Measurements from ENCODE around the gene ARHGEF12.

The ARHGEF12 gene

DNA sequence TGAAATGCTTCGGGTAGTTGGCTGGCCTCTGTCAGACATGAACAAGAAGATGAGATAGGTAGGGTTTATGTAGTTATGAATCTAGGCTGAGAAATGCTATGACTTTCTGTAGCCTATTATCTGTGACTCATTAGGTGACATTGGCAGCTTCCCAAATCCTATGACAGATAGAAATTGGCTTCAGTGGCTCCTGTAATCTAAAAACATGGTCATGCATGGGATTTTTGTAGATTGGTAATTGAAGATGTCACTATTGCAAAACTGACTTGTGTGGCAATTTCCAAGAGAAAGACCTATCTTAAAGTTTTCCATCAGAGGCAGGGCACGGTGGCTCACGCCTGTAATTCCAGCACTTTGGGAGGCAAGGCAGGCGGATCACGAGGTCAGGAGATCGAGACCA is 145.9 kb downstream of the ARHGEF12 start:
- Histone ChIP-seq H3K27me3 (replicated peaks in 2 of 5; ENCODE audit: control insufficient read depth in 4 of 5, insufficient read depth in 5 of 5, low read length in 4 of 5) (peaks cover 0 to 5% (median 0%) of the 10 kb centered on the region in 5 experiments), H3K36me3 (ENCODE audit: control insufficient read depth in 4 of 4, insufficient read depth in 4 of 4, low read length in 3 of 4) (peaks cover 0 to 15% (median 4%) of the 10 kb centered on the region in 4 experiments), H3K4me1 (ENCODE audit: control extremely low read depth in 1 of 4, control insufficient read depth in 4 of 4, insufficient read depth in 4 of 4, low read length in 3 of 4) (no peaks in the 10 kb centered on the region), H3K27ac (ENCODE audit: insufficient read depth in 1 of 2, low read depth in 1 of 2, low read length in 2 of 2, poor library complexity in 1 of 2, severe bottlenecking in 2 of 2) (no peak overlapping the region), H3K9me3 (ENCODE audit: control extremely low read depth in 1 of 5, control insufficient read depth in 4 of 5, insufficient read depth in 2 of 5, low read depth in 1 of 5, low read length in 4 of 5) (no peaks in the 10 kb centered on the region), H3K4me3 (ENCODE audit: control insufficient read depth in 1 of 7, extremely low read depth in 1 of 7, insufficient read depth in 4 of 7, low read depth in 2 of 7, low read length in 6 of 7) (no peak overlapping the region)
- peak in 1 of 3 donors; percentile 4 for DNase-seq
- CTCF ChIA-PET, result no interaction called here
- 98% methylated on average over 5 of the region's 6 CpGs for WGBS (ENCODE audit: insufficient coverage)
- POLR2A ChIA-PET, result no interaction called here

DNA sequence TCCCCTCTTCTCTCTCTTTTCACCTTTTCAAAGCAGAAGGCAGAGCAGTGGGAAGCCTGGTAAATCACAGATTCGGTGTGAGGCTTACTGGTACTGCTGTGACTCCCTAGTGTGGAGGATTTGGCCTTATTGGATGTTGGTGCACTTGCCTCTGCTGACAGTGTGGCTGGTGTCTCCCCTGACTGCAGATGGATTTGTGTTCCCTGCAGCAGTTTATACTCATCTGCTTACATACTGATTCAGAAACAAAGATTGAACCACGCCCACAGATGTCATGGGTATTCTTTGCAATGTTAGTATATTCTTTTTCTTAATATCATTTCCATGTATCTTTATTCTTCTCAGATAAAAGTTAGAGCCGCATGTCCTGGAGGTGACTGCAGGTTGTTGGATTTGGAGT is 148.5 kb downstream of the ARHGEF12 start:
- no peak for DNase-seq
- no peak overlapping the region for H3K4me3 ChIP-seq (ENCODE audit: control insufficient read depth in 1 of 7, extremely low read depth in 1 of 7, insufficient read depth in 4 of 7, low read depth in 2 of 7, low read length in 6 of 7)
- peaks cover 0 to 5% (median 0%) of the 10 kb centered on the region in 5 experiments for H3K27me3 ChIP-seq (replicated peaks in 2 of 5; ENCODE audit: control insufficient read depth in 4 of 5, insufficient read depth in 5 of 5, low read length in 4 of 5)
- peaks cover 0 to 15% (median 1%) of the 10 kb centered on the region in 4 experiments for H3K36me3 ChIP-seq (ENCODE audit: control insufficient read depth in 4 of 4, insufficient read depth in 4 of 4, low read length in 3 of 4)
- no peaks in the 10 kb centered on the region for H3K9me3 ChIP-seq (ENCODE audit: control extremely low read depth in 1 of 5, control insufficient read depth in 4 of 5, insufficient read depth in 2 of 5, low read depth in 1 of 5, low read length in 4 of 5)
- peaks cover 0 to 3% (median 0%) of the 10 kb centered on the region in 4 experiments for H3K4me1 ChIP-seq (ENCODE audit: control extremely low read depth in 1 of 4, control insufficient read depth in 4 of 4, insufficient read depth in 4 of 4, low read length in 3 of 4)
- H3K27ac ChIP-seq (ENCODE audit: insufficient read depth in 1 of 2, low read depth in 1 of 2, low read length in 2 of 2, poor library complexity in 1 of 2, severe bottlenecking in 2 of 2), result no peak overlapping the region
- POLR2A ChIA-PET, result no interaction called here
- CTCF ChIA-PET, result no interaction called here
- WGBS (ENCODE audit: insufficient coverage), result no CpG with 5 or more reads among the region's 3 CpGs

- CTCF ChIA-PET, result no interaction called here
- POLR2A ChIA-PET, result no interaction called here
- WGBS (ENCODE audit: insufficient coverage), result 98% methylated on average over 5 of the region's 5 CpGs
- peaks cover 0 to 5% (median 0%) of the 10 kb centered on the region in 5 experiments for H3K27me3 ChIP-seq (replicated peaks in 2 of 5; ENCODE audit: control insufficient read depth in 4 of 5, insufficient read depth in 5 of 5, low read length in 4 of 5)
- H3K27ac ChIP-seq (ENCODE audit: insufficient read depth in 1 of 2, low read depth in 1 of 2, low read length in 2 of 2, poor library complexity in 1 of 2, severe bottlenecking in 2 of 2), result no peak overlapping the region
- no peaks in the 10 kb centered on the region for H3K9me3 ChIP-seq (ENCODE audit: control extremely low read depth in 1 of 5, control insufficient read depth in 4 of 5, insufficient read depth in 2 of 5, low read depth in 1 of 5, low read length in 4 of 5)
- H3K4me3 ChIP-seq (ENCODE audit: control insufficient read depth in 1 of 7, extremely low read depth in 1 of 7, insufficient read depth in 4 of 7, low read depth in 2 of 7, low read length in 6 of 7), result no peak overlapping the region
- peaks cover 0 to 12% (median 1%) of the 10 kb centered on the region in 4 experiments for H3K36me3 ChIP-seq (ENCODE audit: control insufficient read depth in 4 of 4, insufficient read depth in 4 of 4, low read length in 3 of 4)
- no peak for DNase-seq
- H3K4me1 ChIP-seq (ENCODE audit: control extremely low read depth in 1 of 4, control insufficient read depth in 4 of 4, insufficient read depth in 4 of 4, low read length in 3 of 4), result peaks cover 0 to 3% (median 0%) of the 10 kb centered on the region in 4 experiments
Measured at GRCh38 chr11:120486138-120486537, 149.9 kb downstream of the ARHGEF12 start.

DNA sequence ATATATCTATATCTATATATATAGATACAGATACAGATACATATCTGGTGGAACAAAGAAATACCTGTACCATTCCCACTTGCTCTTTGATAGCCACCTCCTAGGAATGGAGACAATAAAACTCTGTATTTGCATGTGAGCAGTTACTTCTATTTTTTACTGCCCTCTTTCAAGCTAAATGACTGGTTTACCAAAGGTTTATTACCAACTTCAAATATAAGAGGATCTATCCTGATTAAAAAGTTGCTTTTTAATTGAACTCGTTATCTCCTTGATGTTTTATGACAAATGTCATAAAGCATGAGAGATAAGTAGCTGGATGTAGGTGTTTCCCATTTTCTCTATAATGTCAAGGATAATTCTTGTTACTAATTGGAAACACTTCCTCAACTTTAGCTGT is 153.6 kb downstream of the ARHGEF12 start:
- peaks cover 0 to 3% (median 1%) of the 10 kb centered on the region in 4 experiments for H3K36me3 ChIP-seq (ENCODE audit: control insufficient read depth in 4 of 4, insufficient read depth in 4 of 4, low read length in 3 of 4)
- ChIA-PET POLR2A (no interaction called here), CTCF (interaction anchor here (0.9 to 2.0 kb wide), 3 partner anchors 11 to 198 kb away, joined by 3 to 6 read pairs (median 3); no protein-coding TSS in a partner anchor)
- no CpG with 5 or more reads among the region's 1 CpG for WGBS (ENCODE audit: insufficient coverage)
- peaks cover 0 to 11% (median 0%) of the 10 kb centered on the region in 5 experiments for H3K27me3 ChIP-seq (replicated peaks in 2 of 5; ENCODE audit: control insufficient read depth in 4 of 5, insufficient read depth in 5 of 5, low read length in 4 of 5)
- H3K9me3 ChIP-seq (ENCODE audit: control extremely low read depth in 1 of 5, control insufficient read depth in 4 of 5, insufficient read depth in 2 of 5, low read depth in 1 of 5, low read length in 4 of 5), result no peaks in the 10 kb centered on the region
- no peak overlapping the region for H3K27ac ChIP-seq (ENCODE audit: insufficient read depth in 1 of 2, low read depth in 1 of 2, low read length in 2 of 2, poor library complexity in 1 of 2, severe bottlenecking in 2 of 2)
- no peak for DNase-seq
- H3K4me3 ChIP-seq (ENCODE audit: control insufficient read depth in 1 of 7, extremely low read depth in 1 of 7, insufficient read depth in 4 of 7, low read depth in 2 of 7, low read length in 6 of 7), result no peak overlapping the region
- H3K4me1 ChIP-seq (ENCODE audit: control extremely low read depth in 1 of 4, control insufficient read depth in 4 of 4, insufficient read depth in 4 of 4, low read length in 3 of 4), result peaks cover 0 to 3% (median 0%) of the 10 kb centered on the region in 4 experiments

GRCh38 chr11:120492486-120492885 is 156.3 kb downstream of the ARHGEF12 start:
- no peaks in the 10 kb centered on the region for H3K9me3 ChIP-seq (ENCODE audit: control extremely low read depth in 1 of 5, control insufficient read depth in 4 of 5, insufficient read depth in 2 of 5, low read depth in 1 of 5, low read length in 4 of 5)
- H3K4me3 ChIP-seq (ENCODE audit: control insufficient read depth in 1 of 7, extremely low read depth in 1 of 7, insufficient read depth in 4 of 7, low read depth in 2 of 7, low read length in 6 of 7), result no peak overlapping the region
- DNase-seq, result no peak
- peaks cover 0 to 6% (median under 1%) of the 10 kb centered on the region in 5 experiments for H3K27me3 ChIP-seq (replicated peaks in 2 of 5; ENCODE audit: control insufficient read depth in 4 of 5, insufficient read depth in 5 of 5, low read length in 4 of 5)
- CTCF ChIA-PET, result interaction anchor here (1.0 kb wide), 1 partner anchor 18 kb away, joined by 3 read pairs; no protein-coding TSS in a partner anchor
- peaks cover 0 to 3% (median 0%) of the 10 kb centered on the region in 4 experiments for H3K4me1 ChIP-seq (ENCODE audit: control extremely low read depth in 1 of 4, control insufficient read depth in 4 of 4, insufficient read depth in 4 of 4, low read length in 3 of 4)
- H3K27ac ChIP-seq (ENCODE audit: insufficient read depth in 1 of 2, low read depth in 1 of 2, low read length in 2 of 2, poor library complexity in 1 of 2, severe bottlenecking in 2 of 2), result no peak overlapping the region
- no CpG with 5 or more reads among the region's 3 CpGs for WGBS (ENCODE audit: insufficient coverage)
- POLR2A ChIA-PET, result no interaction called here
- H3K36me3 ChIP-seq (ENCODE audit: control insufficient read depth in 4 of 4, insufficient read depth in 4 of 4, low read length in 3 of 4), result no peaks in the 10 kb centered on the region

DNA sequence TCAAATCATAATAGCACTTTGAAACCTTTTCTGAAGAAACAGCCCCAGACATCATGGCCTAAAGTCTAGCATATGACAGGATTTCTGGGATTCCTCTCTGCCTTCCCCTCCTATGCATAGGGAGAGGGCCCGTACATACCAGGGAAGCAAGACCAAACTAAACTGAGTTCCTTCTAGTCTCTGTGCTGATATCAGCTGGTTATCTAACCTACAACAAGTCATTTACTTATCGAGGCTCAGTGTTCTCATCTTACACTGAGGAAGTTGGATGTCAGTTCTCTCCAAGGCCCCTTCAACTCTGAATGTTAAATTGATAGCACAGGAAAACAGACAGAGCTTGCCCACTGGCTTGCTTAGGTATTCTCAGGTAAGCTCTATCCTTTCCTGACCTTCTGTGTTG is 158.4 kb downstream of the ARHGEF12 start:
- POLR2A ChIA-PET, result no interaction called here

GRCh38 chr11:120499088-120499487 is 162.9 kb downstream of the ARHGEF12 start:
- Histone ChIP-seq H3K36me3 (ENCODE audit: control insufficient read depth in 4 of 4, insufficient read depth in 4 of 4, low read length in 3 of 4) (no peaks in the 10 kb centered on the region), H3K27ac (ENCODE audit: insufficient read depth in 1 of 2, low read depth in 1 of 2, low read length in 2 of 2, poor library complexity in 1 of 2, severe bottlenecking in 2 of 2) (no peak overlapping the region), H3K4me1 (ENCODE audit: control extremely low read depth in 1 of 4, control insufficient read depth in 4 of 4, insufficient read depth in 4 of 4, low read length in 3 of 4) (no peaks in the 10 kb centered on the region), H3K27me3 (replicated peaks in 2 of 5; ENCODE audit: control insufficient read depth in 4 of 5, insufficient read depth in 5 of 5, low read length in 4 of 5) (peaks cover 11 to 48% (median 15%) of the 10 kb centered on the region in 5 experiments), H3K9me3 (ENCODE audit: control extremely low read depth in 1 of 5, control insufficient read depth in 4 of 5, insufficient read depth in 2 of 5, low read depth in 1 of 5, low read length in 4 of 5) (no peaks in the 10 kb centered on the region), H3K4me3 (ENCODE audit: control insufficient read depth in 1 of 7, extremely low read depth in 1 of 7, insufficient read depth in 4 of 7, low read depth in 2 of 7, low read length in 6 of 7) (no peak overlapping the region)
- CTCF ChIA-PET, result interaction anchor here (3.8 kb wide), 1 partner anchor 12 kb away, joined by 16 read pairs; the partner anchor contains the start of gene GRIK4
- POLR2A ChIA-PET, result no interaction called here
- no peak for DNase-seq
- 98% methylated on average over 7 of the region's 8 CpGs for WGBS (ENCODE audit: insufficient coverage)

More for the DNA sequence above, 158.4 kb downstream of the ARHGEF12 start:
- Histone ChIP-seq H3K4me3 (ENCODE audit: control insufficient read depth in 1 of 7, extremely low read depth in 1 of 7, insufficient read depth in 4 of 7, low read depth in 2 of 7, low read length in 6 of 7) (no peak overlapping the region), H3K9me3 (ENCODE audit: control extremely low read depth in 1 of 5, control insufficient read depth in 4 of 5, insufficient read depth in 2 of 5, low read depth in 1 of 5, low read length in 4 of 5) (no peaks in the 10 kb centered on the region), H3K27ac (ENCODE audit: insufficient read depth in 1 of 2, low read depth in 1 of 2, low read length in 2 of 2, poor library complexity in 1 of 2, severe bottlenecking in 2 of 2) (no peak overlapping the region), H3K4me1 (ENCODE audit: control extremely low read depth in 1 of 4, control insufficient read depth in 4 of 4, insufficient read depth in 4 of 4, low read length in 3 of 4) (no peaks in the 10 kb centered on the region), H3K36me3 (ENCODE audit: control insufficient read depth in 4 of 4, insufficient read depth in 4 of 4, low read length in 3 of 4) (no peaks in the 10 kb centered on the region), H3K27me3 (replicated peaks in 2 of 5; ENCODE audit: control insufficient read depth in 4 of 5, insufficient read depth in 5 of 5, low read length in 4 of 5) (peaks cover 5 to 14% (median 11%) of the 10 kb centered on the region in 5 experiments)
- CTCF ChIA-PET, result interaction anchor here (0.7 to 1.3 kb wide), 3 partner anchors 17 to 100 kb away, joined by 3 read pairs; partner anchors contain the start of gene GRIK4
- WGBS (ENCODE audit: insufficient coverage), result 33% methylated on average over 1 of the region's 2 CpGs
- DNase-seq, result no peak
